Tibial nerve (tissue), 4 donors: ENCODE results near the gene PTF1A. TPM values are rescaled to one million over a fixed set of nuclear protein-coding genes. Genes with fewer than 3 reads are reported as not detected.

Experiments used
- DNase-seq, 2 donors: peaks; one replicate each; pipeline ENCODE4 v3.0.0-alpha.2; 2019; ENCODE audit warnings: low spot score in 2 of 2
- H3K27ac ChIP-seq, 4 donors: fragments of 200-600 bp; sonication (generic) in 3 of 4; one replicate each; pipeline ENCODE4 v1.5.1; 2017 to 2019; ENCODE audit warnings: mild to moderate bottlenecking in 1 of 4
- H3K27me3 ChIP-seq, 2 donors: fragments of 200-600 bp; sonication (generic) in 1 of 2; one replicate each; pipeline versions ENCODE4 v1.5.1 to v1.6.0; 2017 to 2019
- H3K36me3 ChIP-seq, 3 donors: fragments of 200-600 bp; sonication (generic); one replicate each; pipeline ENCODE4 v1.5.1; 2018 to 2019
- H3K4me1 ChIP-seq, 4 donors: fragments of 200-600 bp; sonication (generic) in 3 of 4; one replicate each; pipeline ENCODE4 v1.5.1; 2017 to 2019
- H3K4me3 ChIP-seq, 4 donors: fragments of 200-600 bp; sonication (generic) in 3 of 4; one replicate each; pipeline ENCODE4 v1.5.1; 2017 to 2019; ENCODE audit warnings: mild to moderate bottlenecking in 1 of 4, moderate library complexity in 1 of 4
- H3K9me3 ChIP-seq, 4 donors: fragments of 200-600 bp; sonication (generic) in 3 of 4; one replicate each; pipeline ENCODE4 v1.5.1; 2017 to 2019
- EP300 ChIP-seq, 2 donors: sonication (generic); formaldehyde crosslinking; IDR thresholded peaks; one replicate each; pipeline ENCODE4 v1.6.1; 2017; ENCODE audit warnings: antibody characterized with exemption in 2 of 2, mild to moderate bottlenecking in 1 of 2
- POLR2A ChIP-seq, 2 donors: fragments of 450-650 bp; IDR thresholded peaks; one replicate each; pipeline ENCODE4 v1.6.1; 2017; ENCODE audit warnings: antibody characterized with exemption in 2 of 2, mild to moderate bottlenecking in 2 of 2, moderate library complexity in 2 of 2
- WGBS, 2 donors: methylation state at CpG; one replicate each; pipeline ENCODE4 v1.1.5; 2018; 5-methylcytosine and 5-hydroxymethylcytosine counted together
- total RNA-seq, 4 donors: library from RNA; depleted of rRNA; stranded (reverse); fragments of >200 nt; gene quantifications; one replicate each; pipeline ENCODE4 v1.1.0, GENCODE V29; 2016
- TF ChIP-seq, protein P1 (sequence below), 5 experiments: fragments of 200-600 bp in 3 of 5; fragments of 450-650 bp in 2 of 5; sonication (generic) in 3 of 5; IDR thresholded peaks; one replicate each; pipeline ENCODE4 v1.5.1; 2016 to 2019; ENCODE audit warnings: antibody characterized with exemption in 5 of 5, mild to moderate bottlenecking in 3 of 5, moderate library complexity in 2 of 5

The PTF1A gene
- total RNA-seq, 4 donors from 2014 or later = 0.90 TPM; not detected in 3

DNA sequence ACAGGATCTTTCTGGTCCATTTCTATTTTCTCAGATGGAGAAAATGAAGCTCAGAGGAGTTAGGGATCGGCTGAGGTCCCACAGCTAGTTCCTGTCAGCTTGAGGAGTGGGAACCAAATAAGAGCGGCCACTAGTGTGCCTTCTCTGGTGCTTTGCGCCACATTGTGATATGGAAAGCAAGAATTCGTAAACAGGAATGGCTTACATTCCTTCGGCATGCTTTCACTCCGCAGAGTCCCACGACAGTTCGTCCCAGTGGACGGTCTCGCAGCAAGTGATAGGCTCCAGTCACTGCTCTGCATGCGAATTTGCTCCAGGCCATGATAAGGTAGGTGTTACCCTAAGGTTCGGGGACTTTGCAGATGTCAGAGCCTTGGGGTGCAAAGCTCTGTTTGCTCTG, 41.5 kb upstream of the PTF1A start:
- H3K27ac ChIP-seq = no peak overlapping the region
- no peaks in the 10 kb centered on the region for H3K4me1 ChIP-seq
- DNase-seq = no peak
- TF ChIP-seq, protein P1, sequence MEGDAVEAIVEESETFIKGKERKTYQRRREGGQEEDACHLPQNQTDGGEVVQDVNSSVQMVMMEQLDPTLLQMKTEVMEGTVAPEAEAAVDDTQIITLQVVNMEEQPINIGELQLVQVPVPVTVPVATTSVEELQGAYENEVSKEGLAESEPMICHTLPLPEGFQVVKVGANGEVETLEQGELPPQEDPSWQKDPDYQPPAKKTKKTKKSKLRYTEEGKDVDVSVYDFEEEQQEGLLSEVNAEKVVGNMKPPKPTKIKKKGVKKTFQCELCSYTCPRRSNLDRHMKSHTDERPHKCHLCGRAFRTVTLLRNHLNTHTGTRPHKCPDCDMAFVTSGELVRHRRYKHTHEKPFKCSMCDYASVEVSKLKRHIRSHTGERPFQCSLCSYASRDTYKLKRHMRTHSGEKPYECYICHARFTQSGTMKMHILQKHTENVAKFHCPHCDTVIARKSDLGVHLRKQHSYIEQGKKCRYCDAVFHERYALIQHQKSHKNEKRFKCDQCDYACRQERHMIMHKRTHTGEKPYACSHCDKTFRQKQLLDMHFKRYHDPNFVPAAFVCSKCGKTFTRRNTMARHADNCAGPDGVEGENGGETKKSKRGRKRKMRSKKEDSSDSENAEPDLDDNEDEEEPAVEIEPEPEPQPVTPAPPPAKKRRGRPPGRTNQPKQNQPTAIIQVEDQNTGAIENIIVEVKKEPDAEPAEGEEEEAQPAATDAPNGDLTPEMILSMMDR (IDR thresholded peaks at IDR 0.05) = no peak
- TF ChIP-seq EP300 (IDR thresholded peaks at IDR 0.05) = no peak
- TF ChIP-seq POLR2A (IDR thresholded peaks at IDR 0.05) = no peak
- no peak overlapping the region for H3K4me3 ChIP-seq
- H3K9me3 ChIP-seq = no peaks in the 10 kb centered on the region
- 74 to 76% methylated on average over 12 of the region's 12 CpGs for WGBS, 2 donors
- no peaks in the 10 kb centered on the region for H3K36me3 ChIP-seq
- no peaks in the 10 kb centered on the region for H3K27me3 ChIP-seq

DNA sequence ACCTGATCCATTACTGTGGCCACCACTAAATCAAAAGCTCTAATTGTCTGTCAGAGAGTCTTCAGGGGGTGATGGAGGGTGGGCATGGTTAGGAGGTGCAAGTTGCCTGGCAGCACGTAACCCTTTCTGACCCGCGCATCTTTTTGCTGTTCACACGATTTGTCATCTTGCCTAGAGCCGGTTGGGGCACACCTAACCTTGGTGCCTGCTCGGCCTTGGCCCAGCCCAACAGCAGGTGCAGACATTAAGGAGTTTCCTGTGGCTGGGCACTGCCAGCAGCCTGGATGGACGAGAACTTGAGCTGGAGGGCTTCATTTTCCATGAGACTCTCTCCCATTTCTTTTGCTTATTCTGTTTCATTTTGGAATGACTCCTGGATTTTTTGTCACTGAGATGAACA, 41.0 kb upstream of the PTF1A start:
- 77 to 79% methylated on average over 7 of the region's 7 CpGs for WGBS, 2 donors
- DNase-seq = no peak

DNA sequence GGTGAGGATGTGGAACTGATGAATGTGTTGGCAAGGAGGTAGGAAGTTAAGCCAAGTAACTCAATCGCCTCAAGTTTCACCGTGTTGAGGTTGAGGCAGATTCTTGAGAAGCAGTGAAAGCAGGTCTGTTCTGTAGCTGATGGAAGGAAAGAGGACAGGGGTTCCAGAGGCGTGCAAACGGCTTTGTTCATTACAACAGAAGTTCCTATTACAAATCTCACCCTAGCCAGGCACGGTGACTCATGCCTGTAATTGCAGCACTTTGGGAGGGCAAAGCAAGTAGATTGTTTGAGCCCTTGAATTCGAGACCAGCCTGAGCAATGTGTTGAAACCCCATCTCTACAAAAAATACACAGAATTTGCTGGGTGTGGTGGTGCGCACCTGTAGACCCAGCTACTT, 36.9 kb upstream of the PTF1A start:
- Histone ChIP-seq H3K4me1 (peaks cover 0 to 6% (median 0%) of the 10 kb centered on the region in 4 donors), H3K27me3 (peaks cover 0 to 10% of the 10 kb centered on the region in 2 donors), H3K4me3 (no peak overlapping the region), H3K9me3 (no peaks in the 10 kb centered on the region), H3K36me3 (no peaks in the 10 kb centered on the region), H3K27ac (no peak overlapping the region)
- TF ChIP-seq EP300 (IDR thresholded peaks at IDR 0.05) = no peak
- TF ChIP-seq, protein P1 (IDR thresholded peaks at IDR 0.05) = no peak
- TF ChIP-seq POLR2A (IDR thresholded peaks at IDR 0.05) = no peak
- no peak for DNase-seq
- 76 to 83% methylated on average over 7 of the region's 7 CpGs for WGBS, 2 donors

More for the DNA sequence above, 41.0 kb upstream of the PTF1A start:
- no peak overlapping the region for H3K4me3 ChIP-seq
- no peaks in the 10 kb centered on the region for H3K27me3 ChIP-seq
- no peaks in the 10 kb centered on the region for H3K4me1 ChIP-seq
- H3K27ac ChIP-seq = no peak overlapping the region
- TF ChIP-seq, protein P1 (IDR thresholded peaks at IDR 0.05) = no peak
- TF ChIP-seq POLR2A (IDR thresholded peaks at IDR 0.05) = no peak
- TF ChIP-seq EP300 (IDR thresholded peaks at IDR 0.05) = no peak
- no peaks in the 10 kb centered on the region for H3K9me3 ChIP-seq
- H3K36me3 ChIP-seq = no peaks in the 10 kb centered on the region

DNA sequence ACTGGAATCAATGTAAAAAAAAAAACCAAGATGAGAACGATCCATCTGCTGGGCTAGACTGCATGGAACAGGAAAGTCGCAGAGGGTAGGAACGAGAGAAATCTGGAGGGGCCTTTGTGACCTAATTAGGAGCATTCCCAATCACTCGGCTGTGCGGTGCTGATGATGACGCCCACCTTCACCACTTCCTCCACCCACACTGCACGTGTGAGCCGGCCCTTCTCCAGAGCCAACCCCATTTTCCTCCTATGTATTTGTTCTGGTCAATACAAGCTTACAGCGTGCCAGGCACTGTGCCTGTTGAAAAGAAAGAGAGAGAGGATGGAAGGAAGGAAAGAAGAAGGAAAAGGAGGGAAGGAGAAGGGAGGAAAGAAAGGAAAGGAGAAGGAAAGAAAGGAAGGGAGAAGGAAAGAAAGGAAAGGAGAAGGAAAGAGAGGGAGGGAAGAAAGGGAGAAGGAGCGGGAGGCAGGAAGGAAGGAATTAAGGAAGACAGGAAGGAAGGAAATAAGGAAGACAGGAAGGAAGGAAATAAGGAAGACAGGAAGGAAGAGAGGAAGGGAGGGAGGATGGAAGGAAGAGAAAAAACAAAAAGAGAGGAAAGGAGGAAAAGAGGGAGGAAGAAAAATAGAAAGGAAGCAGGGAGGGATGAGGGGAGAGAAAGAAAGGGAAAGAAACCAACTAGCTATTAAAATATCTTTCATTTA, 35.5 kb upstream of the PTF1A start:
- Histone ChIP-seq H3K4me1 (peaks cover 0 to 6% (median 0%) of the 10 kb centered on the region in 4 donors), H3K9me3 (no peaks in the 10 kb centered on the region), H3K4me3 (no peak overlapping the region), H3K36me3 (no peaks in the 10 kb centered on the region), H3K27ac (no peak overlapping the region), H3K27me3 (peaks cover 0 to 10% of the 10 kb centered on the region in 2 donors)
- WGBS, 2 donors = 56 to 63% methylated on average over 10 of the region's 10 CpGs
- no peak for TF ChIP-seq EP300 (IDR thresholded peaks at IDR 0.05)
- TF ChIP-seq POLR2A (IDR thresholded peaks at IDR 0.05) = no peak
- TF ChIP-seq, protein P1 (IDR thresholded peaks at IDR 0.05) = no peak
- DNase-seq = no peak

DNA sequence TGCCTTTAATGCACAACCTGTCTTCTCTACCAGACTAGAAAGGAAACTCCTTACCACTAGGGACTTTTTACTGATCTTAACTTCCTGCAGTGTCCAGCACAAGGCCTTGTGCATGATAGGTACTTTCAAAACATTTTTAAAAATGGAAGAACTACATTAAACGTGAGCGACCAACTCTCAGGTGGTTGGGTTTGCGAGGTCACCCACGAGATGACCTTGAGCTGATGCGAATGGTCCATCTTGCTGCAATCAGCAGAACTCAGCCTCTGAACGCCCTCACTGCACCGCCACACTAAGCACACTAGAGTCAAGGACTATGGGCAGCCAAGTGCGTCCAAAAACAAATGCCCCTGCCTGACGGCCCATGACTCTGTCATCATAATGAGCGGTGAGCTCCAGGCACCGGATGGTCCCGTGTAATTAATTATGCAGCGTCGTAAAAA, 34.9 kb upstream of the PTF1A start:
- Histone ChIP-seq H3K36me3 (no peaks in the 10 kb centered on the region), H3K9me3 (no peaks in the 10 kb centered on the region), H3K4me3 (no peak overlapping the region), H3K4me1 (peaks cover 0 to 6% (median 0%) of the 10 kb centered on the region in 4 donors), H3K27me3 (peaks cover 0 to 10% of the 10 kb centered on the region in 2 donors), H3K27ac (no peak overlapping the region)
- TF ChIP-seq EP300 (IDR thresholded peaks at IDR 0.05) = no peak
- TF ChIP-seq, protein P1 (IDR thresholded peaks at IDR 0.05) = no peak
- no peak for TF ChIP-seq POLR2A (IDR thresholded peaks at IDR 0.05)
- 44 to 50% methylated on average over 14 of the region's 14 CpGs for WGBS, 2 donors
- DNase-seq = no peak
